Coronary artery (tissue), 2 donors: ENCODE data around the gene DAO.
"Not testable (repeated sequence)": the region's sequence is repeated elsewhere in the genome, so short reads cannot be mapped to it uniquely, and the experiment has no call there.

Source experiments
- DNase-seq: peaks from one replicate; pipeline ENCODE4 v3.0.0-alpha.2; 2017; ENCODE audit warnings: low spot score
- H3K27ac ChIP-seq, 2 donors: fragments of 200-600 bp; sonication (generic); one replicate each; pipeline ENCODE4 v1.5.1; 2016 to 2019
- H3K4me3 ChIP-seq: fragments of 200-600 bp; sonication (generic); 2 replicates; pipeline ENCODE4 v1.5.1; 2016; ENCODE audit warnings: mild to moderate bottlenecking, moderate library complexity
- TF ChIP-seq, protein P1 (sequence below): fragments of 200-600 bp; sonication (generic); IDR thresholded peaks from one replicate; pipeline ENCODE4 v1.5.1; 2019; ENCODE audit warnings: antibody characterized with exemption

Gene DAO

GRCh38 chr12:108860443-108860842 is 19.4 kb upstream of the DAO start:
- H3K4me3 ChIP-seq: no peak overlapping the region
- DNase-seq: no peak
- TF ChIP-seq, protein P1, sequence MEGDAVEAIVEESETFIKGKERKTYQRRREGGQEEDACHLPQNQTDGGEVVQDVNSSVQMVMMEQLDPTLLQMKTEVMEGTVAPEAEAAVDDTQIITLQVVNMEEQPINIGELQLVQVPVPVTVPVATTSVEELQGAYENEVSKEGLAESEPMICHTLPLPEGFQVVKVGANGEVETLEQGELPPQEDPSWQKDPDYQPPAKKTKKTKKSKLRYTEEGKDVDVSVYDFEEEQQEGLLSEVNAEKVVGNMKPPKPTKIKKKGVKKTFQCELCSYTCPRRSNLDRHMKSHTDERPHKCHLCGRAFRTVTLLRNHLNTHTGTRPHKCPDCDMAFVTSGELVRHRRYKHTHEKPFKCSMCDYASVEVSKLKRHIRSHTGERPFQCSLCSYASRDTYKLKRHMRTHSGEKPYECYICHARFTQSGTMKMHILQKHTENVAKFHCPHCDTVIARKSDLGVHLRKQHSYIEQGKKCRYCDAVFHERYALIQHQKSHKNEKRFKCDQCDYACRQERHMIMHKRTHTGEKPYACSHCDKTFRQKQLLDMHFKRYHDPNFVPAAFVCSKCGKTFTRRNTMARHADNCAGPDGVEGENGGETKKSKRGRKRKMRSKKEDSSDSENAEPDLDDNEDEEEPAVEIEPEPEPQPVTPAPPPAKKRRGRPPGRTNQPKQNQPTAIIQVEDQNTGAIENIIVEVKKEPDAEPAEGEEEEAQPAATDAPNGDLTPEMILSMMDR: no peak
- H3K27ac ChIP-seq: peak overlapping the region in 1 of 2 donors; percentile 19

GRCh38 chr12:108861878-108862587 is 17.9 kb upstream of the DAO start:
- DNase-seq: no peak
- H3K27ac ChIP-seq: no peak overlapping the region
- H3K4me3 ChIP-seq: no peak overlapping the region
- TF ChIP-seq, protein P1: no peak

GRCh38 chr12:108862588-108862959 is 17.3 kb upstream of the DAO start:
- Histone ChIP-seq H3K4me3 (no peak overlapping the region), H3K27ac (no peak overlapping the region)
- TF ChIP-seq, protein P1: no peak
- DNase-seq: no peak

- H3K27ac ChIP-seq: no peak overlapping the region
- no peak for DNase-seq
- H3K4me3 ChIP-seq: no peak overlapping the region
- TF ChIP-seq, protein P1: no peak
These were observed 14.7 kb upstream of the DAO start for GRCh38 chr12:108865169-108865568.

DNA sequence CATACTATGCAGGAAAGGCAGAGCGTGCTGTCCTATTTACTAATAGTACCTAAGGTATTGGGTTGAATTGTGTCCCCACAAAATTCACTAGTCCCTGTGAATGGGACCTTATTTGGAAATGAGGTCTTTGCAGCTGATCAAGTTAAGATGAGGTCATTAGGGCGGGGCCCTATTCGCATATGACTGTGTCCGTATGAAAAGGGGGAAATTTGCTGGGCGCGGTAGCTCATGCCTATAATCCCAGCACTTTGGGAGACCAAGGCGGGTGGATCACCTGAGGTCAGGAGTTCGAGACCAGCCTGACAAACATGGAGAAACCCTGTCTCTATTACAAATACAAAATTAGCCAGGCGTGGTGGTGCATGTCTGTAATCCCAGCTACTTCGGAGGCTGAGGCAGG is 13.8 kb upstream of the DAO start:
- H3K4me3 ChIP-seq, H3K27ac ChIP-seq, DNase-seq: not testable (repeated sequence)

DNA sequence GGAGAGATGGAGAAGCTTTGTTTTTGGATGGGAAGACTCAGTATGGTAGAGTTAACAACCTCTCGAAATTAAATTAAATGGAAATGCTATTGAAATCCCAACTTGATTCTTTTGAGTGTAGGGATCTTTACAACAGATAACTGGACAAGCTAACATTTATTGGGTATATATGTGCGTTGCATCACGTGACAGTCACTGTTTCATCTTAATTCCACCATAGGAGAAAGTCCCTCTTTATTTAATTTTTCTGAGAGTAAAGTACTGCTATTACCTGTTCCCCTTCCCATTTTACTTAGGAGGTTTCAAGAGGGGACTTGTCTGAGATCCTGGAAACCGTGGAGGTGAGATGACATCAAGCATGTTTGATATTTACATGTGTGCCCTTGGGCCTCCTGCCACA is 11.1 kb upstream of the DAO start:
- H3K27ac ChIP-seq: no peak overlapping the region
- no peak overlapping the region for H3K4me3 ChIP-seq
- TF ChIP-seq, protein P1: no peak
- no peak for DNase-seq

DNA sequence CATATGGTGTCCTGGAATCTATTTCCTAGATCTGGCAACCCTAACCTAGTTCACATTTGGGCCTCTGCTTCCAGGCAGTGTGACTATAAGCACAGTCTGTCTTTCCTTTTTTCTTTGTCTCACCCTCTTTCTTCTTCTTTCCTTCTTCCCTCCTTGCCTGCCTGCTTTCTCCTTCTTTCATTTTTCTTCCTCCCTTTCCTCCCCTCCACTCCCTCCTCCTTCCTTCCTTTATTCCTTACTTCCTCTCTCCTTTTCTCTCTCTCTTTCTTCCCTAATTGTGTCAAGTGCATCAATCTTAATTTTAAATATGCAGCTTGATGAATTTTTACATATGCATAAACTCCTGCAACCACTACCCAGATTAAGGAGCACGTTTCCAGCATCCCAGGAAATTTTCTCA is 4.6 kb upstream of the DAO start:
- TF ChIP-seq, protein P1: no peak
- no peak overlapping the region for H3K4me3 ChIP-seq
- no peak for DNase-seq
- H3K27ac ChIP-seq: no peak overlapping the region
